Neutrophil (primary cell): ENCODE measurements around the gene ATXN7L3.

Experiments used
- H3K27ac ChIP-seq: fragments of 200-600 bp; sonication (generic); 2 replicates; pipeline ENCODE4 v1.5.1; 2016; ENCODE audit warnings: mild to moderate bottlenecking, moderate library complexity
- H3K27me3 ChIP-seq: fragments of 200-600 bp; sonication (generic); 2 replicates; pipeline ENCODE4 v1.6.0; 2016; ENCODE audit warnings: mild to moderate bottlenecking
- H3K36me3 ChIP-seq: fragments of 200-600 bp; sonication (generic); 2 replicates; pipeline ENCODE4 v1.5.1; 2017
- H3K4me1 ChIP-seq, 2 experiments: fragments of 200-600 bp in 1 of 2; sonication (generic) in 1 of 2; 1 replicate in 1 of 2; 2 replicates in 1 of 2; pipeline versions ENCODE4 v1.5.1 to v1.6.1; 2013 to 2016; ENCODE audit warnings: low read depth in 1 of 2, low read length in 1 of 2, mild to moderate bottlenecking in 1 of 2, moderate library complexity in 1 of 2; ENCODE audit not compliant: control insufficient read depth in 1 of 2, insufficient read depth in 1 of 2
- H3K4me3 ChIP-seq, 2 experiments: fragments of 200-600 bp in 1 of 2; sonication (generic) in 1 of 2; 1 replicate in 1 of 2; 2 replicates in 1 of 2; pipeline ENCODE4 v1.5.1; 2013 to 2016; ENCODE audit warnings: low read depth in 1 of 2, low read length in 1 of 2, mild to moderate bottlenecking in 1 of 2, moderate library complexity in 1 of 2
- H3K9me3 ChIP-seq: fragments of 200-600 bp; sonication (generic); 2 replicates; pipeline ENCODE4 v1.5.1; 2016
- CTCF ChIP-seq: fragments of 200-600 bp; sonication (generic); IDR thresholded peaks from 2 replicates; pipeline ENCODE4 v1.5.1; 2016; ENCODE audit warnings: antibody characterized with exemption

ATXN7L3 gene

DNA sequence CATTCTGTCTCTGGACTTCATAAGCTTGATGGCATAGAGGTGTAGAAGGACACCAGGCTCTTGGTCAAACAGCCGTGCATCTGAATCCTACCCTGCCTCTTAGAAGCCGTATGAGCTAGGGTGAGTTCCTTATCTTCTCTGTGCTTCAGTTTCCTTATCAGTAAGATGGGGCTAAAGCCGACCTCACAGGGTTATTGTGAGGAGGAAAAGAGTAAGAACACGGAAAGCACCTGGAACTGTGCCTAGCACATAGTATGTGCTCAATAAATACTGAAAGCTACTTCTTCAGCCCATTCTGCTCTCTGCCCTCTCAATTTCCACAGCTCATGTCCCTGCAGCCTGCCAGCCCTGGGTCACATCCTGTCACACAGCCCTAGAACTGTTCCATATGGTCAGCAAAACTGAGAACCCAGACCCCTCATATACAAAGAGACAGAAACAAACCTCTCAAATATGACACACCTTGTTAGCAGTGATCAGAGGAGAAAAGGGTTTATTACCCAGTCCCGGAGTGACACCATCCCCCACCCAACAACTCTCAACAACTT is 36.8 kb upstream of the ATXN7L3 start:
- no peaks in the 10 kb centered on the region for H3K4me1 ChIP-seq
- H3K36me3 ChIP-seq: no peaks in the 10 kb centered on the region
- no peak overlapping the region for H3K4me3 ChIP-seq
- peaks cover 13% of the 10 kb centered on the region for H3K27me3 ChIP-seq
- H3K27ac ChIP-seq: no peak overlapping the region
- H3K9me3 ChIP-seq: no peaks in the 10 kb centered on the region
- no peak for TF ChIP-seq CTCF

GRCh38 chr17:44235583-44235936 is 35.9 kb upstream of the ATXN7L3 start:
- no peaks in the 10 kb centered on the region for H3K9me3 ChIP-seq

DNA sequence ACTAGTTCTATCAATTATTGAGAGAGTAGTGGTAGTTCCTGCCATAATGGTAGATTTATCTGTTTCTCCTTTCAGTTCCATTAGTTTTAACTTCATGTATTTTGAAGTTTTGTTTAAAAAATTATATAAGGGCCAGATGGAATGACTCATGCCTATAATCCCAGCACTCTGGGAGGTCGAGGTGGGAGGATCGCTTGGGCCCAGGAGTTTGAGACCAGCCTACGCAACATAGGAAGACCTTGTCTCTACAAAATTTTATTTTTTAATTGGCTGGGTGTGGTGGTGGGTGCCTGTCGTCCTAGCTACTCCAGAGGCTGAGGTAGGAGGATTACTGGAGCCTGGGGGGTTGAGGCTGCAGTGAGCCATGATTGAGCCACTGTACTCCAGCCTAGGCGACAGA is 33.9 kb upstream of the ATXN7L3 start:
- peaks cover 13% of the 10 kb centered on the region for H3K27me3 ChIP-seq

More at GRCh38 chr17:44235583-44235936, 35.9 kb upstream of the ATXN7L3 start:
- TF ChIP-seq CTCF: no peak
- Histone ChIP-seq H3K4me3 (no peak overlapping the region), H3K36me3 (no peaks in the 10 kb centered on the region), H3K27me3 (peaks cover 13% of the 10 kb centered on the region), H3K4me1 (no peaks in the 10 kb centered on the region), H3K27ac (no peak overlapping the region)

GRCh38 chr17:44232061-44232460 is 32.4 kb upstream of the ATXN7L3 start:
- no peak overlapping the region for H3K4me3 ChIP-seq
- H3K9me3 ChIP-seq: no peaks in the 10 kb centered on the region
- H3K36me3 ChIP-seq: no peaks in the 10 kb centered on the region
- no peak for TF ChIP-seq CTCF
- H3K4me1 ChIP-seq: no peaks in the 10 kb centered on the region
- no peak overlapping the region for H3K27ac ChIP-seq
- peaks cover 13% of the 10 kb centered on the region for H3K27me3 ChIP-seq

More for the DNA sequence above, 33.9 kb upstream of the ATXN7L3 start:
- H3K4me3 ChIP-seq: no peak overlapping the region
- no peaks in the 10 kb centered on the region for H3K36me3 ChIP-seq
- no peaks in the 10 kb centered on the region for H3K4me1 ChIP-seq
- no peak for TF ChIP-seq CTCF
- no peak overlapping the region for H3K27ac ChIP-seq
- no peaks in the 10 kb centered on the region for H3K9me3 ChIP-seq

- no peaks in the 10 kb centered on the region for H3K9me3 ChIP-seq
- no peaks in the 10 kb centered on the region for H3K36me3 ChIP-seq
- H3K4me3 ChIP-seq: no peak overlapping the region
- H3K27ac ChIP-seq: no peak overlapping the region
- TF ChIP-seq CTCF: no peak
- H3K4me1 ChIP-seq: no peaks in the 10 kb centered on the region
- no peaks in the 10 kb centered on the region for H3K27me3 ChIP-seq
Measured at GRCh38 chr17:44230140-44230539, 30.5 kb upstream of the ATXN7L3 start.

DNA sequence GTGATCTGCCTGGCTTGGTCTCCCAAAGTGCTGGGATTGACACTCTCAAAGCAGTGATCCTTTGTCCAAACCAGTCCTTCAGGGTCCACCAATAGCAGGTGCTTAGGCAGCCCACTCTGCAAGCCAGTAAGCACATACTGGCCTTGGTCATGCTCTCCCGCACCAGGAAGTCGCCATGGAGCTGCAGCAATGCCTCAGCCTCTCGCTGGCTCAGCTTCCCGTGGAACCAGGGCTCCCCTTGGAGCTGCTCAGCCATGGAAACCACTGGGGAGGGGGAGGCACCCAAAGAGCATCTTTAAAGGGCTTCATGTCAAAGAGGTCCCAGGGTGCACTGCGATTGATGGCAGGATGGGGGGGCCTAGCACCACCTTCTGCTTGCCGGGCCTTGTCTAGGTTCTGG is 29.4 kb upstream of the ATXN7L3 start:
- no peaks in the 10 kb centered on the region for H3K9me3 ChIP-seq
- no peaks in the 10 kb centered on the region for H3K36me3 ChIP-seq
- H3K4me1 ChIP-seq: no peaks in the 10 kb centered on the region
- no peak for TF ChIP-seq CTCF
- peaks cover 5% of the 10 kb centered on the region for H3K27me3 ChIP-seq
- no peak overlapping the region for H3K4me3 ChIP-seq
- H3K27ac ChIP-seq: no peak overlapping the region
